GM18505 (cell line): ENCODE measurements around the gene HPSE2.

Experiments used
- ATAC-seq: cut with Tn5 transposase; IDR thresholded peaks from one replicate; pipeline ENCODE4 v1.9.1; 2021; ENCODE audit not compliant: unreplicated experiment
- POLR2A ChIP-seq: IDR thresholded peaks from 4 replicates; pipeline ENCODE4 v1.6.1; 2011; ENCODE audit warnings: borderline replicate concordance; ENCODE audit not compliant: insufficient read depth, insufficient read length; ENCODE audit errors: extremely low read depth

Gene HPSE2

GRCh38 chr10:98790817-98791216 is 444.8 kb downstream of the HPSE2 start:
- no peak for TF ChIP-seq POLR2A
- ATAC-seq, result no peak

GRCh38 chr10:98778277-98778759 is 457.3 kb downstream of the HPSE2 start:
- no peak for TF ChIP-seq POLR2A
- ATAC-seq, result no peak

GRCh38 chr10:98758463-98758862 is 477.2 kb downstream of the HPSE2 start:
- ATAC-seq, result no peak
- no peak for TF ChIP-seq POLR2A

GRCh38 chr10:98748298-98748697 is 487.4 kb downstream of the HPSE2 start:
- TF ChIP-seq POLR2A, result no peak
- no peak for ATAC-seq

GRCh38 chr10:98745645-98746044 is 490.0 kb downstream of the HPSE2 start:
- ATAC-seq, result no peak

GRCh38 chr10:98720551-98720950 is 515.1 kb downstream of the HPSE2 start:
- no peak for ATAC-seq
- no peak for TF ChIP-seq POLR2A

More at GRCh38 chr10:98745645-98746044, 490.0 kb downstream of the HPSE2 start:
- no peak for TF ChIP-seq POLR2A

GRCh38 chr10:98713586-98713985 is 522.1 kb downstream of the HPSE2 start:
- no peak for ATAC-seq
- TF ChIP-seq POLR2A, result no peak

- TF ChIP-seq POLR2A, result no peak
- no peak for ATAC-seq
These were observed 539.1 kb downstream of the HPSE2 start for GRCh38 chr10:98696516-98696915.

- no peak for TF ChIP-seq POLR2A
- no peak for ATAC-seq
These were observed 540.8 kb downstream of the HPSE2 start for GRCh38 chr10:98694883-98695282.

GRCh38 chr10:98694014-98694413 is 541.6 kb downstream of the HPSE2 start:
- no peak for ATAC-seq
- no peak for TF ChIP-seq POLR2A

- ATAC-seq, result no peak
- no peak for TF ChIP-seq POLR2A
These were observed 548.0 kb downstream of the HPSE2 start for GRCh38 chr10:98687685-98688084.

- no peak for ATAC-seq
- no peak for TF ChIP-seq POLR2A
These were observed 551.4 kb downstream of the HPSE2 start for GRCh38 chr10:98684019-98684899.

- no peak for ATAC-seq
- TF ChIP-seq POLR2A, result no peak
These were observed 558.8 kb downstream of the HPSE2 start for GRCh38 chr10:98676895-98677294.

GRCh38 chr10:98675902-98676301 is 559.8 kb downstream of the HPSE2 start:
- ATAC-seq, result no peak
- no peak for TF ChIP-seq POLR2A
